Hindlimb muscle (tissue), 1 donor: ENCODE results near the gene MBD6. TPM values are rescaled to one million over a fixed set of nuclear protein-coding genes. Genes with fewer than 3 reads are reported as not detected.

ENCODE experiments used
- polyA plus RNA-seq: library from polyadenylated mRNA; unstranded; fragments of 120-200 nt; gene quantifications from one replicate; pipeline ENCODE4 v1.2.1, GENCODE V29; 2013; ENCODE audit not compliant: insufficient read length

The MBD6 gene
- polyA plus RNA-seq, 1 donor: 46.2 TPM

Other genes starting within 250 kb of the MBD6 start
- gene R3HDM2, start 91.8 kb upstream of the MBD6 start, polyA plus RNA-seq: 49.4 TPM
- gene INHBC, start 88.0 kb upstream of the MBD6 start, polyA plus RNA-seq: not detected
- gene INHBE, start 67.5 kb upstream of the MBD6 start, polyA plus RNA-seq: 0.90 TPM
- 8.2 TPM for gene GLI1, start 63.0 kb upstream of the MBD6 start, polyA plus RNA-seq
- gene ARHGAP9, start 43.0 kb upstream of the MBD6 start, polyA plus RNA-seq: 8.3 TPM
- gene MARS1, start 34.8 kb upstream of the MBD6 start, polyA plus RNA-seq: 98.7 TPM
- 9.2 TPM for gene DDIT3, start 2.3 kb upstream of the MBD6 start, polyA plus RNA-seq
- gene DCTN2, start 24.4 kb downstream of the MBD6 start, polyA plus RNA-seq: 157 TPM
- gene KIF5A, start 27.2 kb downstream of the MBD6 start, polyA plus RNA-seq: not detected
- gene PIP4K2C, start 68.4 kb downstream of the MBD6 start, polyA plus RNA-seq: 12.1 TPM
- gene DTX3, start 82.0 kb downstream of the MBD6 start, polyA plus RNA-seq: 21.8 TPM
- 31.7 TPM for gene ARHGEF25, start 88.6 kb downstream of the MBD6 start, polyA plus RNA-seq
- 1.9 TPM for gene B4GALNT1, start 110.4 kb downstream of the MBD6 start, polyA plus RNA-seq
- 118 TPM for gene OS9, start 171.3 kb downstream of the MBD6 start, polyA plus RNA-seq
- gene AGAP2, start 215.9 kb downstream of the MBD6 start, polyA plus RNA-seq: 8.6 TPM
- gene TSPAN31, start 222.2 kb downstream of the MBD6 start, polyA plus RNA-seq: 45.5 TPM
- gene CDK4, start 229.5 kb downstream of the MBD6 start, polyA plus RNA-seq: 133 TPM
- 9.6 TPM for gene MARCHF9, start 232.3 kb downstream of the MBD6 start, polyA plus RNA-seq
- 1.0 TPM for gene CYP27B1, start 244.3 kb downstream of the MBD6 start, polyA plus RNA-seq
- 22.1 TPM for gene METTL1, start 249.3 kb downstream of the MBD6 start, polyA plus RNA-seq
- 6.0 TPM for gene EEF1AKMT3, start 249.8 kb downstream of the MBD6 start, polyA plus RNA-seq